GM23338 (cell line): ENCODE results near the gene FCN2. TPM values are rescaled to one million over a fixed set of nuclear protein-coding genes. Genes with fewer than 3 reads are reported as not detected.

Experiments used
- ATAC-seq: fragments of 200-7000 bp; cut with Tn5 transposase; 3 replicates; pipeline ENCODE4 v1.9.1; 2020
- DNase-seq: peaks from one replicate; pipeline ENCODE4 v3.0.0-alpha.2; 2015; ENCODE audit warnings: low spot score
- H2AFZ ChIP-seq: fragments of 200-600 bp; sonication (generic); 2 replicates; pipeline ENCODE4 v1.8.0; 2016; ENCODE audit warnings: antibody characterized with exemption, mild to moderate bottlenecking, moderate library complexity
- H3F3A ChIP-seq: fragments of 200-600 bp; sonication (generic); replicated peaks from 2 replicates; pipeline ENCODE4 v1.8.0; 2017; ENCODE audit warnings: antibody characterized with exemption, mixed run types, low read depth
- H3K27ac ChIP-seq: fragments of 200-600 bp; sonication (generic); 2 replicates; pipeline ENCODE4 v1.6.1; 2016; ENCODE audit warnings: low read depth
- H3K27me3 ChIP-seq: fragments of 200-600 bp; sonication (generic); 2 replicates; pipeline ENCODE4 v1.8.0; 2016; ENCODE audit warnings: mild to moderate bottlenecking, mixed run types, moderate library complexity; ENCODE audit not compliant: insufficient read depth
- H3K36me3 ChIP-seq: fragments of 200-600 bp; sonication (generic); 2 replicates; pipeline ENCODE4 v1.8.0; 2016; ENCODE audit warnings: mild to moderate bottlenecking; ENCODE audit not compliant: insufficient read depth
- H3K4me1 ChIP-seq: fragments of 200-600 bp; sonication (generic); 2 replicates; pipeline ENCODE4 v1.8.0; 2016; ENCODE audit warnings: mild to moderate bottlenecking, moderate library complexity; ENCODE audit not compliant: insufficient read depth
- H3K4me2 ChIP-seq: fragments of 200-600 bp; sonication (generic); 2 replicates; pipeline ENCODE4 v1.7.1; 2017; ENCODE audit warnings: mixed run types
- H3K4me3 ChIP-seq: fragments of 200-600 bp; sonication (generic); 2 replicates; pipeline ENCODE4 v1.6.1; 2016; ENCODE audit warnings: mixed run types
- H3K79me2 ChIP-seq: fragments of 200-600 bp; sonication (generic); replicated peaks from 2 replicates; pipeline ENCODE4 v1.8.0; 2017; ENCODE audit warnings: mild to moderate bottlenecking; ENCODE audit not compliant: insufficient read depth
- H3K9me2 ChIP-seq: fragments of 200-600 bp; sonication (generic); 2 replicates; pipeline ENCODE4 v1.8.0; 2017; ENCODE audit not compliant: insufficient read depth
- H4K20me1 ChIP-seq: fragments of 200-600 bp; sonication (generic); replicated peaks from 2 replicates; pipeline ENCODE4 v1.8.0; 2017; ENCODE audit warnings: mild to moderate bottlenecking; ENCODE audit not compliant: insufficient read depth
- H3K27ac Mint-ChIP-seq: 2 replicates; pipeline ENCODE4 v1.8.0; 2020; ENCODE audit warnings: inconsistent platforms, mild to moderate bottlenecking, moderate library complexity, mixed read lengths
- H3K27me3 Mint-ChIP-seq: 3 replicates; pipeline ENCODE4 v1.8.0; 2022; ENCODE audit warnings: low read depth, mild to moderate bottlenecking, moderate library complexity, mixed read lengths, inconsistent platforms; ENCODE audit not compliant: insufficient read depth, poor library complexity
- H3K36me3 Mint-ChIP-seq: 3 replicates; pipeline ENCODE4 v1.8.0; 2021; ENCODE audit warnings: low read depth, mild to moderate bottlenecking, inconsistent platforms, moderate library complexity, mixed read lengths
- H3K4me1 Mint-ChIP-seq: 3 replicates; pipeline ENCODE4 v1.8.0; 2020; ENCODE audit warnings: mild to moderate bottlenecking, inconsistent platforms, mixed read lengths
- H3K4me3 Mint-ChIP-seq: 3 replicates; pipeline ENCODE4 v1.8.0; 2021; ENCODE audit warnings: moderate library complexity, mild to moderate bottlenecking, inconsistent platforms, mixed read lengths
- H3K9me3 Mint-ChIP-seq: 3 replicates; pipeline ENCODE4 v1.8.0; 2020; ENCODE audit warnings: moderate library complexity, mild to moderate bottlenecking, inconsistent platforms, mixed read lengths
- CTCF ChIP-seq, 2 experiments: fragments of 200-600 bp in 1 of 2; sonication (generic) in 1 of 2; conservative IDR thresholded peaks; 2 replicates each; pipeline versions ENCODE4 v1.5.1 to v1.6.1; 2016 to 2017; ENCODE audit warnings: antibody characterized with exemption in 2 of 2, low read depth in 2 of 2, mild to moderate bottlenecking in 2 of 2, moderate library complexity in 1 of 2
- ETS1 ChIP-seq: IDR thresholded peaks from 2 replicates; pipeline ENCODE4 v1.6.1; 2016; ENCODE audit warnings: antibody characterized with exemption
- EZH2 ChIP-seq: fragments of 200-600 bp; sonication (generic); IDR thresholded peaks from one replicate; pipeline ENCODE4 v1.8.0; 2017; ENCODE audit warnings: antibody characterized with exemption, mild to moderate bottlenecking, low read depth; ENCODE audit not compliant: unreplicated experiment
- EZH2phosphoT487 ChIP-seq: fragments of 200-600 bp; sonication (generic); IDR thresholded peaks from one replicate; pipeline ENCODE4 v1.8.1; 2018; ENCODE audit warnings: antibody characterized with exemption; ENCODE audit not compliant: unreplicated experiment
- REST ChIP-seq: IDR thresholded peaks from one replicate; pipeline ENCODE4 v1.6.1; 2018; ENCODE audit warnings: antibody characterized with exemption; ENCODE audit not compliant: unreplicated experiment
- STAT1 ChIP-seq: IDR thresholded peaks from one replicate; pipeline ENCODE4 v1.6.1; 2016; ENCODE audit warnings: antibody characterized with exemption; ENCODE audit not compliant: unreplicated experiment
- ZNF462 ChIP-seq: fragments of 250-450 bp; sonication (Bioruptor Pico); IDR thresholded peaks from 2 replicates; pipeline ENCODE4 v1.5.0; 2020; ENCODE audit warnings: mild to moderate bottlenecking, moderate library complexity
- polyA plus RNA-seq: library from polyadenylated mRNA; unstranded; fragments of >200 nt; fragmentation: Nextera tagmentation; extraction: Ambion mirVana; gene quantifications from 2 replicates; pipeline ENCODE4 v1.2.1, GENCODE V29; 2016
- total RNA-seq: library from RNA; depleted of rRNA; stranded (reverse); fragments of >200 nt; shearing (Covaris generic); gene quantifications from 2 replicates; pipeline ENCODE4 v1.2.3, GENCODE V29; 2014

Gene FCN2
- total and polyA plus RNA-seq, 2 experiments from 2014 or later: not detected

- no peak overlapping the region for H3K4me2 ChIP-seq
- H3K79me2 ChIP-seq: no peaks in the 10 kb centered on the region
- Mint-ChIP-seq H3K27ac (no peak overlapping the region), H3K36me3 (peaks cover 6% of the 10 kb centered on the region), H3K4me1 (no peaks in the 10 kb centered on the region), H3K27me3 (no peaks in the 10 kb centered on the region), H3K9me3 (peaks cover 16% of the 10 kb centered on the region), H3K4me3 (no peak overlapping the region)
- H3K27me3 ChIP-seq: no peaks in the 10 kb centered on the region
- ATAC-seq: no peak
- H4K20me1 ChIP-seq: no peaks in the 10 kb centered on the region
- H3F3A ChIP-seq: no peaks in the 10 kb centered on the region
- no peaks in the 10 kb centered on the region for H3K9me2 ChIP-seq
- H3K4me1 ChIP-seq: no peaks in the 10 kb centered on the region
- no peak overlapping the region for H3K27ac ChIP-seq
- H3K4me3 ChIP-seq: no peak overlapping the region
- TF ChIP-seq ETS1 (no peak), STAT1 (no peak), EZH2 (no peak), CTCF (conservative IDR thresholded peaks at IDR 0.05; ENCODE audit: low read depth in 2 of 2) (no peak), ZNF462 (no peak), EZH2phosphoT487 (no peak), REST (no peak)
- no peak for DNase-seq
- no peaks in the 10 kb centered on the region for H3K36me3 ChIP-seq
- no peak overlapping the region for H2AFZ ChIP-seq
These were observed 16.4 kb upstream of the FCN2 start for GRCh38 chr9:134863941-134864820.
